ENCODE measurements around the gene DAGLB.
"Not testable (repeated sequence)": the region's sequence is repeated elsewhere in the genome, so short reads cannot be mapped to it uniquely, and the experiment has no call there.

The DAGLB gene

GRCh38 chr7:6400243-6401105 is 47.3 kb downstream of the DAGLB start:
- in situ Hi-C loops (cut with MboI; ENCODE audit: low sequenced_read_pairs): not testable (repeated sequence)

GRCh38 chr7:6399351-6399750 is 48.4 kb downstream of the DAGLB start:
- in situ Hi-C loops (cut with MboI; ENCODE audit: low sequenced_read_pairs): no loop called here

DNA sequence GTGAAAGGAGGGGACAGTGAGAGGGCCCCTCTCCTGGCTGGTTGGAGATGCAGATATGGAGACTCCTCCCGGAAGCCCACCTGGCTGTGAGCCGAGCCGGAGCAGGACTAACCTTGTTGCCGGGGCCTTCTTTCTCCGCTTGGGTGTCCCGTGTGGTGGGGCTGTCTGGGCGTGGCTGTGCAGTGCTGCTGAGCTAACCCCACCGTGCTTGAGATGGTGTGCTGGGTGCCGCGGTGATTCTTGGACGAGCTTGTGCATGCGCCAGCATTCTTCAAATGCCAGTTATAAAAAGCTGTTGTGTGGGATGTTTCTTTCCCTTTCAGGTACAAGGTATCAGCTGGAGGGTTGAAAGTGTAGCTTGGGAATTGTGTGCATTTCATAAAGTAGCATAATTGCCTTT is 48.8 kb downstream of the DAGLB start:
- in situ Hi-C loops (cut with MboI; ENCODE audit: low sequenced_read_pairs): no loop called here

DNA sequence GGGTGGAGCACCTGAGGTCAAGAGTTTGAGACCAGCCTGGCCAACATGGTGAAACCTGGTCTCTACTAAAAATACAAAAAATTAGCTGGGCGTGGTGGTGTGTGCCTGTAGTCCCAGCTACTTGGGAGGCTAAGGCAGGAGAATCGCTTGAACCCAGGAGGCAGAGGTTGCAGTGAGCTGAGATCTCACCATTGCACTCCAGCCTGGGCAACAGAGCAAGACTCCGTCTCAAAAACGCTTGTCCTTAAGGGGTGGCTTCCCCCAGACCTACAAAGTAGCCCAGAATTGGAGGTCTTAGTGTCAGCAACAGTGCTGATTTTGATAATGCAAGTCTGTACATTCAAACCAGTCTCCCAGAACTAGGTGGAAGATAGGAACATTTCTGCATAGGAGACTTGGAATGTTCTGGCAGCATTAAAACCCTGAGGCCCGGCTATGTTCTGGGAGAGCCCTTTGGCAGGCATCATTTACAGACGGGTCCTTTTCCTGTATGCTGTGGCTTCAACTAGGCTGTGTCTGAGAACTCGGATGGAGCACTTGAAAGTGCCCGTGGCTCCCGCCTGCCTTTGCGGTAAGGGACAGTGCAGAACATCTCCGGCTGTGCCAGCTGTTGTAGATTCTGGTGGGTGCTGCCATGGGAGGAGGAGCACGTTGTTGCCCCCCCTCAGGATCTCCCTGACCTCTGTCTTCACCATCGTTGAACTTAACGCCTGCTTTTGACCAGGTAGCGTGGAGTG is 49.8 kb downstream of the DAGLB start:
- in situ Hi-C loops (cut with MboI; ENCODE audit: low sequenced_read_pairs): not testable (repeated sequence)

- in situ Hi-C loops (cut with MboI; ENCODE audit: low sequenced_read_pairs): no loop called here
Measured at GRCh38 chr7:6395898-6396595, 51.7 kb downstream of the DAGLB start.

DNA sequence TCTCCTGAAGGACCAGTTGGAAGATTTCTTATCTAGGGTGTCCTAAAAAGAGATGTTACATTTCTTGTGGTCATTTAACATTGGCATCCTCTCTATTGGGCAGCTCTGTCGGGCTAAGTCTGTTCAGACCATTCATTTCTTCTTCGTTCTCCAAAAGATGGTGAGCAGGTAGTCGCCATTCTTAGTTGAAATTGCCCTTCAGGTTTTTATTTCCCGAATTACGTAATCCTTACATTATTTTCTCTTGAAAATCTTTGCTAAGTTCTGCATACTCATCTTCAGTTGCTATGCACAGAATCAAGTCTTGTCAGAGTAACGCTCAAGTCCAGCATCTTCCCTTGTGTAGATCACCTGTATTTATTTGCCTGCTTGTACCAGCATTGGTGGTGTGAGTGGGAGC is 53.6 kb downstream of the DAGLB start:
- in situ Hi-C loops (cut with MboI; ENCODE audit: low sequenced_read_pairs): no loop called here

- in situ Hi-C loops (cut with MboI; ENCODE audit: low sequenced_read_pairs): no loop called here
Measured at GRCh38 chr7:6393667-6394056, 54.1 kb downstream of the DAGLB start.

DNA sequence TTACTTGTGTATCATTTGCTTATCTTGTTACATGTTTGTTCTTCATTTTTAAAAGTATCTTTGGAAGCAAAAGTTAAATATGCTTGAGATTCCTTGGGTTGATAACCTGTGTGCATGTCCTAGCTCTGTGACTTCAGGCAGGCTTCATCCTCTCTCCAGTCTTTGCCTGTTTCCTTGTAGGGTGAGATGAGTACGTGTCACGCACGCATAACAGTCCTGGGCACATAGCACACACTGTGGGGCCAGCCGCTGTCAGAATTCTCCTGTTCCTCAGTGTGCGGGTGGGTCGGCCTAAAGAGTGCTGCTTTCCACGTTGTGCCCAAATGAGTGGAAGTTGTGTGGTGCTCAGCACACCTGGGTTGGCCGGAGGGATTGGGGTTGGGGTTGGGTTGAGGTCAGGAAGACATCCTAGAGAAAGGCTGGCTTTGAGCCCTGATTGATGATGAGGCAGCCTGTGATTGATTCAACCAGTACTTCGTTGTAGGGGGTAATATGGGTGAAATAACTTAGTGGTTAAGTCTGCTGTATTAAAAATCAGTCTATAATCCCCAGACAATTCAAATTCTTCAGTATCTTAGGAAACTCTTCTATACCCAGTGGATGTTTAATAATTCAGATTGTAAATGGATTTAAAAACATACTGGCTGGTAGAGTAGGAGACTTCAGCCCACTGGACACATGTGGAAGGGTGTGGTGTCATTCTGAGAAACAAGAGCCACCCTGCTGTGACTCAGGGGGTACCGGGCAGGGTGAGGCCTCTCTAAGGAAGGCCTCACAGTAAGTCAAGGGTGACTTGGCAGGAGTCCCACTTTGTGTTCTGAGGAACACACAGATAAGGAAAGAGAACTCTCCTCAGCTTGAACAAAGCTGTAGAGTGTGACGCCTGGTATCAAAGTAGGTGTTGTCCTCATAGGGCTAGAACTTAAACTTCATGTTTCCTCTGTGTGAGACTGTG is 54.8 kb downstream of the DAGLB start:
- in situ Hi-C loops (cut with MboI; ENCODE audit: low sequenced_read_pairs): no loop called here

GRCh38 chr7:6389728-6390127 is 58.0 kb downstream of the DAGLB start:
- in situ Hi-C loops (cut with MboI; ENCODE audit: low sequenced_read_pairs): no loop called here

DNA sequence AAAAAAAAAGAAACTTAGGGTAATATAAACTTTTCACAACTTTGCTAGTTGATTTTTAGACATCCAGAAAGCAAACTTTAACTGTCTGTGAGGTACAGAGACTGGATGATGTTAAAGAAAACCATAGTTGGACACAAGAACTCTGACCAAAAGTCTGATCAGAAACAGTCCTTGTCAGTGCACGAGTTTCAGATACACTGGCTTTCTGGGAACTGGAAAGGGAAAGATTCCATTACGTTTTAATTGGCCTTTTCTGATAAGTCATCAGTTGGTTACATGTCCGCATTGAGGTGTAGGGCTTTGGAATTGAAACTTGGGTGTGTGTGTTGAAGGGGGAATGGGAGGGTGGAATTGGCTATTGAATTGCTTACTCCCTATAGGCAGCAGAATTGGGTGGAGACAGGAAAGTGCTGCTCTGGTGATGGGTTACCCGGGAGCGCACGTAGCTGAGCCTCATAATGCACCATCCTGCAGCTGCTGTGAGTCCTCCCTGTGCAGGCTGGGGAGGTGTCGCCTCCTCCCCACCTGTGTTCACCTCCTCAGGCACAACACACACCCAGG is 59.9 kb downstream of the DAGLB start:
- in situ Hi-C loops (cut with MboI; ENCODE audit: low sequenced_read_pairs): no loop called here

DNA sequence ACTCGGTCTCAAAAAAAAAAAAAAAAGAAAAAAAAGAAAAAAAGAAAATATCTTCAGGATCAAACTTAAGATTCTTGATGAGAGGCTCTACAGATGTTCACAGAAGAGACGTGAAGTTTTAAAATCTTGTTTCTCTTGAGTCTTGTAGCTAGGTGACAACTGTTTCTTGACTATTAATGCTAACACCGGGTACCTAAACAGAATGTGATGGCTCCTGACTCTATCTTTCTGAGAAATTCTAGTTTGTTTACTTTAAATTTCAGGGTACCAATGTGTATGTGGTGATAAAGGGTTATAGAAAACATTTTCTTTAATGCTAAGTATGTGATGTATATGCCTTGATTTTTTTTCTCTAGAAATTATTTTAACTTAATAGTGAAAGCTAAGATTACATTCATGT is 61.0 kb downstream of the DAGLB start:
- in situ Hi-C loops (cut with MboI; ENCODE audit: low sequenced_read_pairs): no loop called here

DNA sequence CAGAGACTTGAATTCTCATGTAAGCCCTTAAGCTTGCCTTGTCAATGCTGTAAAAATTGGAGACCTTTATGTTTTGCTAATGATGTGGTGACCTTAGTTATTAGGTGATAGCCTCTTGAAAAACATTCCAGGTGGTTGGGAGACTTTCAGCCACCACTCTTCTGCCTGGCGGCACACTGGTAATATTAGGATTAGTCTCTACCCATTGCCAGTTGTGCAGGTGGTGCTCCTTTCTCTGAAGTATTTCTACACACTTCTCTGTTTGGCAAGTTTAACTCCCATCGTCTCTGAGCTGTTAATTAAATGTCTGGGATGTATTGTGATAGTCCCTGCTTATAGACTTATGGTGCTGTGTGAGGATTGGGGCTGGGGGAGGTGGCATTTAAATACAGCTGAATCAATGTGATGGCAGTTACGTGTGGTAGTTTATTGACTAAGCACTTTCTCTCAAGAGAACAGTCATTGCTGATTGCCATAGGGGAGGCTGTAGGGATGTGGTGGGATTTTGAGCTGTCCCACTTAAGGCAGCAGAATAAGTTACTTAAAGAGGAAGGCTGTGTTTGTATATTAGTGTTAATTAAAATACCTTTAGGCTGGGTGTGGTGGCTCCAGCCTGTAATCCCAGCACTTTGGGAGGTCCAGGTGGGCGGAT is 61.7 kb downstream of the DAGLB start:
- in situ Hi-C loops (cut with MboI; ENCODE audit: low sequenced_read_pairs): no loop called here

- in situ Hi-C loops (cut with MboI; ENCODE audit: low sequenced_read_pairs): no loop called here
Measured at GRCh38 chr7:6385110-6385781, 62.5 kb downstream of the DAGLB start.

GRCh38 chr7:6384327-6384726 is 63.4 kb downstream of the DAGLB start:
- in situ Hi-C loops (cut with MboI; ENCODE audit: low sequenced_read_pairs): no loop called here

DNA sequence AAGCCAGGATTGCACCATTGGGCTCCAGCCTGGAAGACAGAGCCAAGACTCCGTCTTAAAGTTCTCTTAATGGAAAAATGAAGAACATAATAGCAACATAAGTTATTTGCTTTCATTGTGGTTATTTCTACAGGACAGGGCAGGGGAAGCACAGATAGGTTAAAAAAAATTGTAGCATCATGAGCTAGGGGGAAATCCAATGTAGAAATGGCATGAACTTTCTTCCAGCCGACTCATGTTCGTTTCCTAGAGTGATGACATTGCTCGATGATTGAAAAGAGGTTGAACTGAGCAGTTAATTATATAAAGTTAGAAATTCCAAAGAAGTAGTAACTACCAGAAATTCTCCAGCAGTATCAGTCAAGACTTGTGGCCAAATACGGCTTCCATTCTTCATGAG is 64.9 kb downstream of the DAGLB start:
- in situ Hi-C loops (cut with MboI; ENCODE audit: low sequenced_read_pairs): no loop called here

GRCh38 chr7:6381846-6382245 is 65.9 kb downstream of the DAGLB start:
- in situ Hi-C loops (cut with MboI; ENCODE audit: low sequenced_read_pairs): not testable (repeated sequence)

DNA sequence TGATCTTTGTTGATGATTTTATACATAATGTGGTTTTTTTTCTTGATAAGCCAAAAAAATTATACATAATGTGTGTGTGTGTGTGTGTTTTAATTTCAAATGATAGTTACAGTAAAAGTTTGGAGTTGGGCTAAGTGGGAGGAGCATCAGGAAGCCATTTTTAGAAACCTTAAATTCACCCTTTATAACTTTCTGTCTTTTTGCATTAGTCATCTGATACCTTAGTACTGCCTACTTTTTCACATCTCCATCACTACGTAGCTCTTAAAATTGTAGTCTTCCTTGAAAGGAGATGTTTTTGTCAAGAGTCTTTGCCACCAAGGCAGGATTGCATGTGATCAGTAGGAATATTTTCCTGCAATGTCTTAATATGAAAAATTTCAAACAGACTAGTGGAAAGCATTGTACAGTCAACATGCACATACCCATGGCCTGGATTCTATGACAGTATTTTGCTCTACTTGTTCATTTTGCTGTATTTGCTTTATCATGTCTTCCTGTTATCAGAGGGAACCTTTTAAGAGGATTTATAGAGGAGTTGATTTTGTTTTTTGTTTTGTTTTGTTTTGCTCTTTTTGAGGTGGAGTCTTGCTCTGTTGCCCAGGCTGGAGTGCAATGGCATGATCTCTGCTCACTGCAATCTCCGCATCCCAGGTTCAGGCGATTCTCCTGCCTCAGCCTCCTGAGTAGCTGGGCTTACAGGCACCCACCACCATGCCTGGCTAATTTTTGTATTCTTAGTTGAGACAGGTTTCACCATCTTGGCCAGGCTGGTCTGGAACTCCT is 67.3 kb downstream of the DAGLB start:
- in situ Hi-C loops (cut with MboI; ENCODE audit: low sequenced_read_pairs): no loop called here

GRCh38 chr7:6379886-6380285 is 67.9 kb downstream of the DAGLB start:
- in situ Hi-C loops (cut with MboI; ENCODE audit: low sequenced_read_pairs): no loop called here
